ENCODE measurements around the gene UAP1. TPM values are rescaled to one million over a fixed set of nuclear protein-coding genes. Genes with fewer than 3 reads are reported as not detected.

The UAP1 gene
- total RNA-seq, 5 donors from 2014 or later (not counting 1 experiment from before 2014, with no cell fraction given) = 16.7 to 39.1 (median 19.2) TPM

GRCh38 chr1:162616848-162617247 lies 55.3 kb downstream of the UAP1 start:
- Histone ChIP-seq H3K27ac (ENCODE audit: low read length) (no peak overlapping the region), H3K9me3 (no peaks in the 10 kb centered on the region), H3K27me3 (replicated peaks in 1 of 2; ENCODE audit: control insufficient read depth in 2 of 2, extremely low read depth in 1 of 2, insufficient read depth in 2 of 2, low read length in 1 of 2) (no peaks in the 10 kb centered on the region), H3K4me1 (ENCODE audit: control insufficient read depth in 1 of 2, extremely low read depth in 1 of 2, insufficient read depth in 2 of 2, low read length in 2 of 2) (no peaks in the 10 kb centered on the region), H3K36me3 (ENCODE audit: control insufficient read depth in 2 of 2, extremely low read depth in 1 of 2, insufficient read depth in 1 of 2, low read length in 1 of 2) (no peaks in the 10 kb centered on the region), H3K4me3 (ENCODE audit: control insufficient read depth in 1 of 2, extremely low read depth in 1 of 2, low read length in 1 of 2) (no peak overlapping the region)
- Mint-ChIP-seq H3K36me3 (peaks cover 5% of the 10 kb centered on the region), H3K4me1 (no peaks in the 10 kb centered on the region), H3K27me3 (peaks cover 0 to 4% of the 10 kb centered on the region in 2 donors), H3K9me3 (peaks cover 10 to 14% (median 14%) of the 10 kb centered on the region in 3 donors), H3K27ac (no peak overlapping the region), H3K4me3 (no peak overlapping the region)
- no CpG with 5 or more reads among the region's 1 CpG for WGBS (ENCODE audit: insufficient coverage)
- ChIA-PET POLR2A (no interaction called here), CTCF (interaction anchor here in 1 of 2 donors (0.6 kb wide), 1 partner anchor 113 kb away, joined by 3 read pairs; no protein-coding TSS in a partner anchor)
- ATAC-seq (replicated peaks in 1 of 4) (no peak), DNase-seq (no peak)

- H3K9me3 Mint-ChIP-seq = peaks cover 10 to 14% (median 14%) of the 10 kb centered on the region in 3 donors
These were observed 56.0 kb downstream of the UAP1 start for GRCh38 chr1:162617513-162617912.

GRCh38 chr1:162619076-162619475 lies 57.6 kb downstream of the UAP1 start:
- H3K4me1 ChIP-seq (ENCODE audit: control insufficient read depth in 1 of 2, extremely low read depth in 1 of 2, insufficient read depth in 2 of 2, low read length in 2 of 2) = no peaks in the 10 kb centered on the region
- Mint-ChIP-seq H3K27me3 (peaks cover 0 to 12% of the 10 kb centered on the region in 2 donors), H3K4me3 (no peak overlapping the region), H3K36me3 (peaks cover 5% of the 10 kb centered on the region), H3K4me1 (no peaks in the 10 kb centered on the region), H3K9me3 (peaks cover 10 to 14% (median 14%) of the 10 kb centered on the region in 3 donors), H3K27ac (no peak overlapping the region)
- H3K27me3 ChIP-seq (replicated peaks in 1 of 2; ENCODE audit: control insufficient read depth in 2 of 2, extremely low read depth in 1 of 2, insufficient read depth in 2 of 2, low read length in 1 of 2) = no peaks in the 10 kb centered on the region
- POLR2A ChIA-PET = interaction anchor here in 1 of 2 donors (0.7 kb wide), 1 partner anchor 15 kb away, joined by 3 read pairs; no protein-coding TSS in a partner anchor
- CTCF ChIA-PET = no interaction called here
- H3K9me3 ChIP-seq = no peaks in the 10 kb centered on the region
- WGBS (ENCODE audit: insufficient coverage) = no CpG with 5 or more reads among the region's 3 CpGs
- DNase-seq (no peak), ATAC-seq (replicated peaks in 1 of 4) (no peak)
- H3K4me3 ChIP-seq (ENCODE audit: control insufficient read depth in 1 of 2, extremely low read depth in 1 of 2, low read length in 1 of 2) = no peak overlapping the region
- no peaks in the 10 kb centered on the region for H3K36me3 ChIP-seq (ENCODE audit: control insufficient read depth in 2 of 2, extremely low read depth in 1 of 2, insufficient read depth in 1 of 2, low read length in 1 of 2)
- H3K27ac ChIP-seq (ENCODE audit: low read length) = no peak overlapping the region

More at GRCh38 chr1:162617513-162617912, 56.0 kb downstream of the UAP1 start:
- no peak overlapping the region for H3K27ac Mint-ChIP-seq
- POLR2A ChIA-PET = no interaction called here
- Histone ChIP-seq H3K27me3 (replicated peaks in 1 of 2; ENCODE audit: control insufficient read depth in 2 of 2, extremely low read depth in 1 of 2, insufficient read depth in 2 of 2, low read length in 1 of 2) (no peaks in the 10 kb centered on the region), H3K36me3 (ENCODE audit: control insufficient read depth in 2 of 2, extremely low read depth in 1 of 2, insufficient read depth in 1 of 2, low read length in 1 of 2) (no peaks in the 10 kb centered on the region), H3K27ac (ENCODE audit: low read length) (no peak overlapping the region), H3K9me3 (no peaks in the 10 kb centered on the region), H3K4me1 (ENCODE audit: control insufficient read depth in 1 of 2, extremely low read depth in 1 of 2, insufficient read depth in 2 of 2, low read length in 2 of 2) (no peaks in the 10 kb centered on the region), H3K4me3 (ENCODE audit: control insufficient read depth in 1 of 2, extremely low read depth in 1 of 2, low read length in 1 of 2) (no peak overlapping the region)
- peaks cover 5% of the 10 kb centered on the region for H3K36me3 Mint-ChIP-seq
- no peaks in the 10 kb centered on the region for H3K4me1 Mint-ChIP-seq
- no CpG with 5 or more reads among the region's 1 CpG for WGBS (ENCODE audit: insufficient coverage)
- peaks cover 0 to 4% of the 10 kb centered on the region in 2 donors for H3K27me3 Mint-ChIP-seq
- no peak for ATAC-seq (replicated peaks in 1 of 4)
- DNase-seq = no peak
- no peak overlapping the region for H3K4me3 Mint-ChIP-seq
- CTCF ChIA-PET = no interaction called here

- Mint-ChIP-seq H3K4me3 (no peak overlapping the region), H3K27ac (no peak overlapping the region), H3K36me3 (peaks cover 5% of the 10 kb centered on the region), H3K4me1 (no peaks in the 10 kb centered on the region), H3K27me3 (peaks cover 6 to 18% of the 10 kb centered on the region in 2 donors), H3K9me3 (peaks cover 10 to 14% (median 14%) of the 10 kb centered on the region in 3 donors)
- Histone ChIP-seq H3K27ac (ENCODE audit: low read length) (no peak overlapping the region), H3K4me1 (ENCODE audit: control insufficient read depth in 1 of 2, extremely low read depth in 1 of 2, insufficient read depth in 2 of 2, low read length in 2 of 2) (no peaks in the 10 kb centered on the region), H3K9me3 (no peaks in the 10 kb centered on the region), H3K4me3 (ENCODE audit: control insufficient read depth in 1 of 2, extremely low read depth in 1 of 2, low read length in 1 of 2) (no peak overlapping the region), H3K27me3 (replicated peaks in 1 of 2; ENCODE audit: control insufficient read depth in 2 of 2, extremely low read depth in 1 of 2, insufficient read depth in 2 of 2, low read length in 1 of 2) (no peaks in the 10 kb centered on the region), H3K36me3 (ENCODE audit: control insufficient read depth in 2 of 2, extremely low read depth in 1 of 2, insufficient read depth in 1 of 2, low read length in 1 of 2) (no peaks in the 10 kb centered on the region)
- DNase-seq (no peak), ATAC-seq (replicated peaks in 1 of 4) (no peak)
- POLR2A ChIA-PET = no interaction called here
- CTCF ChIA-PET = interaction anchor here in 1 of 2 donors (1.7 kb wide), 1 partner anchor 18 kb away, joined by 3 read pairs; no protein-coding TSS in a partner anchor
These were observed 59.7 kb downstream of the UAP1 start for GRCh38 chr1:162621256-162621655.

- Histone ChIP-seq H3K27ac (ENCODE audit: low read length) (no peak overlapping the region), H3K27me3 (replicated peaks in 1 of 2; ENCODE audit: control insufficient read depth in 2 of 2, extremely low read depth in 1 of 2, insufficient read depth in 2 of 2, low read length in 1 of 2) (no peaks in the 10 kb centered on the region), H3K4me1 (ENCODE audit: control insufficient read depth in 1 of 2, extremely low read depth in 1 of 2, insufficient read depth in 2 of 2, low read length in 2 of 2) (no peaks in the 10 kb centered on the region), H3K4me3 (ENCODE audit: control insufficient read depth in 1 of 2, extremely low read depth in 1 of 2, low read length in 1 of 2) (no peak overlapping the region), H3K36me3 (ENCODE audit: control insufficient read depth in 2 of 2, extremely low read depth in 1 of 2, insufficient read depth in 1 of 2, low read length in 1 of 2) (no peaks in the 10 kb centered on the region), H3K9me3 (no peaks in the 10 kb centered on the region)
- CTCF ChIA-PET = no interaction called here
- H3K27me3 Mint-ChIP-seq = peaks cover 9 to 28% of the 10 kb centered on the region in 2 donors
- no peaks in the 10 kb centered on the region for H3K4me1 Mint-ChIP-seq
- no peak overlapping the region for H3K27ac Mint-ChIP-seq
- no peaks in the 10 kb centered on the region for H3K9me3 Mint-ChIP-seq
- ATAC-seq (replicated peaks in 1 of 4) (no peak), DNase-seq (no peak)
- H3K36me3 Mint-ChIP-seq = no peaks in the 10 kb centered on the region
- no peak overlapping the region for H3K4me3 Mint-ChIP-seq
- POLR2A ChIA-PET = no interaction called here
- no CpG with 5 or more reads among the region's 2 CpGs for WGBS (ENCODE audit: insufficient coverage)
These were observed 64.2 kb downstream of the UAP1 start for GRCh38 chr1:162625679-162626078.

GRCh38 chr1:162626094-162626493 lies 64.6 kb downstream of the UAP1 start:
- WGBS (ENCODE audit: insufficient coverage) = 57% methylated on average over 1 of the region's 2 CpGs
- H3K27me3 Mint-ChIP-seq = peaks cover 9 to 27% of the 10 kb centered on the region in 2 donors
- Histone ChIP-seq H3K27ac (ENCODE audit: low read length) (no peak overlapping the region), H3K4me1 (ENCODE audit: control insufficient read depth in 1 of 2, extremely low read depth in 1 of 2, insufficient read depth in 2 of 2, low read length in 2 of 2) (no peaks in the 10 kb centered on the region), H3K9me3 (no peaks in the 10 kb centered on the region), H3K36me3 (ENCODE audit: control insufficient read depth in 2 of 2, extremely low read depth in 1 of 2, insufficient read depth in 1 of 2, low read length in 1 of 2) (no peaks in the 10 kb centered on the region), H3K27me3 (replicated peaks in 1 of 2; ENCODE audit: control insufficient read depth in 2 of 2, extremely low read depth in 1 of 2, insufficient read depth in 2 of 2, low read length in 1 of 2) (no peaks in the 10 kb centered on the region), H3K4me3 (ENCODE audit: control insufficient read depth in 1 of 2, extremely low read depth in 1 of 2, low read length in 1 of 2) (no peak overlapping the region)
- no peaks in the 10 kb centered on the region for H3K36me3 Mint-ChIP-seq
- POLR2A ChIA-PET = no interaction called here
- H3K27ac Mint-ChIP-seq = no peak overlapping the region
- ATAC-seq (replicated peaks in 1 of 4) = no peak
- no peaks in the 10 kb centered on the region for H3K9me3 Mint-ChIP-seq
- CTCF ChIA-PET = no interaction called here
- H3K4me1 Mint-ChIP-seq = no peaks in the 10 kb centered on the region
- no peak for DNase-seq
- H3K4me3 Mint-ChIP-seq = no peak overlapping the region

- no peaks in the 10 kb centered on the region for H3K9me3 Mint-ChIP-seq
- no peak overlapping the region for H3K4me3 Mint-ChIP-seq
- DNase-seq = no peak
- H3K27me3 Mint-ChIP-seq = peaks cover 9 to 27% of the 10 kb centered on the region in 2 donors
- no peak for ATAC-seq (replicated peaks in 1 of 4)
- Histone ChIP-seq H3K9me3 (no peaks in the 10 kb centered on the region), H3K4me3 (ENCODE audit: control insufficient read depth in 1 of 2, extremely low read depth in 1 of 2, low read length in 1 of 2) (no peak overlapping the region), H3K27ac (ENCODE audit: low read length) (no peak overlapping the region), H3K36me3 (ENCODE audit: control insufficient read depth in 2 of 2, extremely low read depth in 1 of 2, insufficient read depth in 1 of 2, low read length in 1 of 2) (no peaks in the 10 kb centered on the region), H3K27me3 (replicated peaks in 1 of 2; ENCODE audit: control insufficient read depth in 2 of 2, extremely low read depth in 1 of 2, insufficient read depth in 2 of 2, low read length in 1 of 2) (no peaks in the 10 kb centered on the region), H3K4me1 (ENCODE audit: control insufficient read depth in 1 of 2, extremely low read depth in 1 of 2, insufficient read depth in 2 of 2, low read length in 2 of 2) (no peaks in the 10 kb centered on the region)
- 0% methylated on average over 1 of the region's 2 CpGs for WGBS (ENCODE audit: insufficient coverage)
- ChIA-PET CTCF (no interaction called here), POLR2A (no interaction called here)
- H3K36me3 Mint-ChIP-seq = no peaks in the 10 kb centered on the region
- no peak overlapping the region for H3K27ac Mint-ChIP-seq
- no peaks in the 10 kb centered on the region for H3K4me1 Mint-ChIP-seq
These were observed 65.2 kb downstream of the UAP1 start for GRCh38 chr1:162626761-162627160.

Measured in T-cell (primary cell).